Measurements from ENCODE around the gene ZSWIM5. TPM values are rescaled to one million over a fixed set of nuclear protein-coding genes. Genes with fewer than 3 reads are reported as not detected.

Gene ZSWIM5
- total RNA-seq, 2 donors from 2014 or later, result 3.6 to 4.4 TPM

DNA sequence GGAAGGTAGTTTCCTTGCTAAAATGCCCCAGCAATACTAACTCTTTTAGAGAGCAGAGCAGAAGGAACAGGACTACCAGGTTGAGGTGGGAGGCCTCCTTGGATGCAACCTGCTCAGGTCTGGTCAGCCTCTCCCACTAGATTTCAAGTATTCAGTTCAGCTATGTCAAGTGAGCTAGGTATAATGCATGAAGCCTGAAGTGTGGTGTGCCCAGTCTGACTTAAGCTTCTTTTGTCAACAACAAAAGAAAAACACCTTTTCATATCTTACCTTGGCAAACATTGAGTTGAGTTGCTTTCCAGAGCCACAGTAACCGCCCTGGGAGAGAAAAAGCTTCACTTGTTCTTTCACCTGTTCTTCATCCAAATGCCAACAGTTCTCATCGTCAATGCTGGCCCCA is 146.6 kb downstream of the ZSWIM5 start:
- no peak for ATAC-seq
- H3K27ac ChIP-seq, result no peak overlapping the region
- peak in 1 of 4 donors; percentile 6 for DNase-seq
- H3K27me3 ChIP-seq, result no peaks in the 10 kb centered on the region
- intact Hi-C loops (cut with DNase I), result no loop called here
- no peaks in the 10 kb centered on the region for H3K4me1 ChIP-seq
- no peaks in the 10 kb centered on the region for H3K36me3 ChIP-seq (replicated peaks in 1 of 2; ENCODE audit: insufficient read depth in 1 of 2, low read depth in 2 of 2)
- H3K4me3 ChIP-seq, result no peak overlapping the region
- TF ChIP-seq CTCF (IDR thresholded peaks at IDR 0.05) (no peak), POLR2A (IDR thresholded peaks at IDR 0.05) (no peak)
- WGBS, 2 donors, result 23 to 47% methylated on average over 2 of the region's 2 CpGs
- H3K9me3 ChIP-seq, result no peaks in the 10 kb centered on the region

DNA sequence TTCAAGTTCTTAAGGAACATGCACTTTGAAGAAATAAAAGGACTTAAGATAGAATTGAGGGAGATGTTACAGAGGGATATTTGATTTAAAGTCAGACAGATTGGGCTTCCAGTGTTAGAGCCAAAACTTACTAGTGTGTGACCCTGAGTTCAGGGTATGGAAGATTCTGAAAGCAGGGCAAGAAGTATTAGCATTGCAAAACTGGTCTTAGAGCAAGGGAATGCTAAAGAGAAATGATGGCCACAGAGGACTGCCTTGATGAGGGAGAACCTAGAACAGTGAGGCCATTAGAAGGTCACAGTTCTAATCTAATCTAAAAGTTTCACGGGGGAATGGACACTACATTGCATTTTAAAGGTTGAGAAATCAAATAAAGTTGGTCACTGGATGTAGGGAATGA is 148.9 kb downstream of the ZSWIM5 start:
- ATAC-seq, result no peak
- H3K4me1 ChIP-seq, result no peaks in the 10 kb centered on the region
- TF ChIP-seq POLR2A (IDR thresholded peaks at IDR 0.05) (no peak), CTCF (IDR thresholded peaks at IDR 0.05) (no peak)
- no peak overlapping the region for H3K4me3 ChIP-seq
- no peaks in the 10 kb centered on the region for H3K36me3 ChIP-seq (replicated peaks in 1 of 2; ENCODE audit: insufficient read depth in 1 of 2, low read depth in 2 of 2)
- intact Hi-C loops (cut with DNase I), result no loop called here
- DNase-seq, result no peak
- no peak overlapping the region for H3K27ac ChIP-seq
- WGBS, 2 donors, result 42 to 63% methylated on average over 1 of the region's 1 CpG
- no peaks in the 10 kb centered on the region for H3K9me3 ChIP-seq
- no peaks in the 10 kb centered on the region for H3K27me3 ChIP-seq

DNA sequence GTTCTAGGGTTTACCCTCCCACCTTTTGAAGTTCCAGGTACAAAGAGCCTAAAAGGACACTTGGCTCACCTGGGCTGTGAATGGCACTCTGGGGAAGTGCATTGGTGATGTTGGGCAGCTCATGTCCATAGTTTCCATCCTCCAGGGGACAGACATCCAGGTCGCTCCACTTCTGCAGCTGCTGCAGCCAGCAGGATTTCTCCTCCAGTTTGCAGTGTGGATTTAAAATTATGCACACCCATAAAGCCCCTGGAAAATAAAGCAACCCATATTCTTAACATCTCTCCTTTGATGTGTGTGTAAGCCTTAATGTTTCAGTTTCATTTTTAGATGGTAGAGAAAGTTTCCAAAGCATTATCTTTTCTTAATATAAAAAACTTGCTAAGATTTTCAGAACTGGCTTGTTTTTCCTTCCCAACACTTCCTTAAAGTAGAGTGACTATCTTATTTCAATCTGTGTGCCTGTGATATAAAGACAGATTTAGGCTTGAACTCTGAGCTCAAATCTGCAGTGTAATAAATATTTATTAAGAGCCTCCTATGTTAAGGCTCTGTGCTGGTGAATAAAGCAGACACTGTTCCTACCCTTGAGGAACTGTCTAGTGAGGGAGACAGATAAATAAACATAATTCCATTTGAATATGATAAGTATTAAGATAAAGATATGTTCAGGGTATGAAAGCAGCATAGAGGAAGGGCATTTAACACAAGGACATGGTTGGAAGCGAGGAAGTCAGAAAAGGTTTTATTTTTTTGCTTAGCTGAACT is 155.2 kb downstream of the ZSWIM5 start:
- Histone ChIP-seq H3K9me3 (no peaks in the 10 kb centered on the region), H3K27ac (no peak overlapping the region), H3K4me1 (no peaks in the 10 kb centered on the region), H3K4me3 (no peak overlapping the region), H3K27me3 (no peaks in the 10 kb centered on the region), H3K36me3 (replicated peaks in 1 of 2; ENCODE audit: insufficient read depth in 1 of 2, low read depth in 2 of 2) (no peaks in the 10 kb centered on the region)
- WGBS, 2 donors, result 87 to 90% methylated on average over 2 of the region's 2 CpGs
- TF ChIP-seq CTCF (IDR thresholded peaks at IDR 0.05) (no peak), POLR2A (IDR thresholded peaks at IDR 0.05) (no peak)
- ATAC-seq (no peak), DNase-seq (no peak)
- intact Hi-C loops (cut with DNase I), result no loop called here

GRCh38 chr1:45047032-45047431 is 159.4 kb downstream of the ZSWIM5 start:
- ATAC-seq (no peak), DNase-seq (no peak)
- Histone ChIP-seq H3K27me3 (no peaks in the 10 kb centered on the region), H3K4me3 (no peak overlapping the region), H3K27ac (no peak overlapping the region), H3K36me3 (replicated peaks in 1 of 2; ENCODE audit: insufficient read depth in 1 of 2, low read depth in 2 of 2) (no peaks in the 10 kb centered on the region), H3K9me3 (no peaks in the 10 kb centered on the region), H3K4me1 (no peaks in the 10 kb centered on the region)
- no peak for TF ChIP-seq POLR2A (IDR thresholded peaks at IDR 0.05)
- no peak for TF ChIP-seq CTCF (IDR thresholded peaks at IDR 0.05)
- intact Hi-C loops (cut with DNase I), result no loop called here
- 83 to 90% methylated on average over 5 of the region's 5 CpGs for WGBS, 2 donors

DNA sequence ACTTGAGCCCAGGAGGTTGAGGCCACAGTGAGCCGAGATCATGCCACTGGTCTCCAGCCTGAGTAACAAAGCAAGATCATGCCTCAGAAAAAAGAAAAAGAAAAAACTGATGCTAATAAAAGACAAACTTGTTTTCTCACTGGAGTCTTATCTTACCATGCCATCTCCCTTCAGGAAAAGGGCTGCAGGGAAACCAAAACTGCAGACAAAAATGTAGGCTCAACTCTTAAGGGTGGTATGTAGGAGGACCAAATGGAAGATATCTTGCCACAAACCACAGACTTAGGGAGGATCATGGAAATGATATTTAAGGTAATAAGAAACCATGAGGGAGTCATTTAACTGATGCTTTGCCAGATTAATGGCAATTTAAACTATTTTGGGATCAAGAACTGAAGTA is 161.5 kb downstream of the ZSWIM5 start:
- H3K4me1 ChIP-seq, result no peaks in the 10 kb centered on the region
- no peak overlapping the region for H3K4me3 ChIP-seq
- ATAC-seq (no peak), DNase-seq (no peak)
- intact Hi-C loops (cut with DNase I), result no loop called here
- whole genome bisulfite sequencing, 2 donors, result 92 to 94% methylated on average over 1 of the region's 1 CpG
- TF ChIP-seq POLR2A (IDR thresholded peaks at IDR 0.05), result no peak
- no peak for TF ChIP-seq CTCF (IDR thresholded peaks at IDR 0.05)
- H3K27me3 ChIP-seq, result no peaks in the 10 kb centered on the region
- H3K9me3 ChIP-seq, result no peaks in the 10 kb centered on the region
- no peaks in the 10 kb centered on the region for H3K36me3 ChIP-seq (replicated peaks in 1 of 2; ENCODE audit: insufficient read depth in 1 of 2, low read depth in 2 of 2)
- no peak overlapping the region for H3K27ac ChIP-seq

Measured in body of pancreas (tissue), 4 donors.